Muscle of back (tissue), 11 donors: ENCODE data around the gene RIOK3. TPM values are rescaled to one million over a fixed set of nuclear protein-coding genes. Genes with fewer than 3 reads are reported as not detected.
"Not testable (repeated sequence)": the region's sequence is repeated elsewhere in the genome, so short reads cannot be mapped to it uniquely, and the experiment has no call there.

ENCODE experiments used
- DNase-seq, 3 donors: peaks; one replicate each; pipeline versions ENCODE4 v3.0.0 to v3.0.0-alpha.2; 2013
- polyA plus RNA-seq, 10 donors: library from polyadenylated mRNA; unstranded; fragments of 120-200 nt; gene quantifications; one replicate each; pipeline ENCODE4 v1.2.1, GENCODE V29; 2013; ENCODE audit not compliant: insufficient read length in 10 of 10

RIOK3 gene
- polyA plus RNA-seq, 10 donors = 57.2 to 95.2 (median 72.6) TPM

DNA sequence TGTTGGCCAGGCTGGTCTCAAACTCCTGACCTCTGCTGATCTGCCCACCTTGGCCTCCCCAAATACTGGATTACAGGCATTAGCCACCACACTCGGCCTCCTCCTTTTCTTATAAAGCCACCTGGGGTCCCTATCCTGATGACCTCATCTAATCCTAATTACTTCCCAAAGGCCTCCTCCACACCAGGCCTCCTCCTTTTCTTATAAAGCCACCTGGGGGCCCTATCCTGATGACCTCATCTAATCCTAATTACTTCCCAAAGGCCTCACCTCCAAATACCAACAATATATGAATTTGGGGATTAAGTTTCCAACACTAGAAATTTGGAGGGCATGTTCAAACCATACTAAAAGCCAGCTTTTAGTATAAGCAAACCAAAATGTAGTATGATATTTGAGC lies 40.6 kb downstream of the RIOK3 start:
- no peak for DNase-seq

DNA sequence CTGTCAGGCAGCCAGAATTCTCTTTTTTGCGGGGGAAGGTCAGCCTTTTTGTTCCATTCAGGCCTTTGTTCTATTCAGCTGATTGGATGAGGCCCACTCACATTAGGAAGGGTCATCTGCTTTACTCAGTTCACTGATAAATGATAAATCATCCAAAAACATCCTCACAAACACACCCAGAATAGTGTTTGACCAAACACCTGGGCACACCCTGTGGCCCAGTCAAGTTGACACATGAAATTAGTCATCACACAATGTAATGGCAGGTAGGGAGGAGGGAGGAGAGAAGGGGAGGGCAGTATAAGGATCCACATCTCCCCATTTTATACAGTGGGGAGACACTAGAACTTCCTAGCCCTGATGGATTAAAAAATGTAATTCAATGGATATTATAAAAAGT lies 41.9 kb downstream of the RIOK3 start:
- no peak for DNase-seq

DNA sequence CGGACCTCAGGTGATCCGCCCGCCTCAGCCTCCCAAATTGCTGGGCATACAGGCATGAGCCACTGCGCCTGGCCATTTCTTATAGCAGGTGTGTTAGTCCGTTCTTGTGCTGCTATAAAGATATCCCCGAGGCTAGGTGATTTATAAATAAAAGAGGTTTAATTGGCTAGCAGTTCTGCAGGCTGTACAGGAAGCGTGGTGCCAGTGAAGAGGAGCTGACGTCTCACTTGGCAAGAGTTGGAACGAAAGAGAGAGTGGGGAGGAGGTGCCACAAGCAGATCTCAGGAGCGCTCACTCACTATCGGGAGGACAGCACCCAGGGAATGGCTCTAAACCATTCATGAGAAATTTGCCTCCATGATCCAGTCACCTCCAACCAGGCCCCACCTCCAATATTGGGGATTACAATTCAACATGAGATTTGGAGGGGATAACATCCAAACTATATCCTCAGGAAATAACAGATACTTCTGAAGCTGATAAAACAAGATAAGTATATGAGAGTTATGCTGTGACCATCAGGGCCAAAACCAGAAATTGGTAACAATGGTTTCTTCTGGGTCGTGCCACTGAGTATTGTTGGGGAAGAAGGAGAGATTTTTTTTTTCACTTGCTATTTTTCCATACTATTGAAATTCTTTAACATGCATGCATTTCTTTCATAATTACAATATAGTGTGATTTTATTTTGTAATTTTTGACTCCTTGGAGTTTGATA lies 42.8 kb downstream of the RIOK3 start:
- no peak for DNase-seq

DNA sequence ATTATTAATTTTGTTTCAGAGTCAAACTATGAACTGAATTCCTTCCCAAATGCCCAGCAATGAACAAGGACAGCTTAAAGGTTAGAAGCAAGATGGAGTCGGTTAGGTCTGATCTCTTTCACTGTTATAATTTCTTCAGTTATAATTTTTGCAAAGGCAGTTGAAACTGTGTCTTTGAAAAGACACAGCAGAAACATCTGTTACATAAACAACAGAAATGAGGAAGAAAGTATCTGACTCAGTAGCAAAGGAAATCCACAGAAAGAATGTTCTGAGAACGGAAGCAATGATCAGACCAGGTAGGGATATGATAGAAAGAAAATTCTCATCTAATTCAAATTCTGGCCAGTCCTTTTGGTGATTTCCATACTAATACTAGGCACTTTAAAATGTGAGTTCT lies 45.0 kb downstream of the RIOK3 start:
- no peak for DNase-seq

DNA sequence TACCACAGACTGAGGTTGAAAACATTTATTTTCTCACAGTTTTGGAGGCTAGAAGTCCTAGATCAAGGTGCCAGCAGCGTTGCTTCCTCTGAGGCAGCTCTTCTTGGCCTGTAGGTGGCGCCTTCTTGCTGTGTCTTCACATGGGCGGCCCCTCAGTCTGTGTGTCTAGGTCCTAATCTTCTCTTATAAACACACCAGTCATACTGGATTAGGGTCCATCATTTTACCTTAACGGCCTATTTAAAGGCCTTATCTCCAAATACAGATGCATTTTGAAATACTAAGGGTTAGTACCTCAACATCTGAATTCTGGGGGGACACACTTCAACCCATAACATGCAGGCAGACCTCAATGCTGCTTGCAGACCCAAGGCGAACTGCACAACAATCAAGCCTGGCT lies 45.8 kb downstream of the RIOK3 start:
- peak; percentile 29 to 61 (median 47) for DNase-seq

DNA sequence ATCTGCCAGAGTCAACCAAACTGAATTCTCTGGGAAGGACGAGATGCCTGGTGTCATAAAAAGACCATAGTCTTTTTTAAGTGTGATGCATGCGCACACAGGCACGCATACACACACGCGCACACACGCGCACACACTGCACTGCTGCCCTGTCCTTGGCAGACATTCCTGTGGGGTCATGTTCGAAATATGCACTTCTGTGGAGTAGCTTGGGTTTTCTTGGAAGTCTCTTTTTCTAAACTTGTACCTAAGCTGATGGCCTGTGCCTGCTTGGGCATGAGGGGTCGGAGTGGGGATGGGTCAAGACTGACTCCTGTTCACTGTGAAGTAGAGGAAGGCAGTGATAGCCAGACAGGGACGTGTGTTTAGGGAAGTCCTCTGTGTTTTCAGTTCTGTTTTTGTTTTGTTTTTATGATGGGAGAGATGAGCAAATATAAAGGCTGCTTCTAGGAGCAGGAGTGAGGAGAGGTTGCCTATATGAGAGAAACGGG lies 46.2 kb downstream of the RIOK3 start:
- no peak for DNase-seq

DNA sequence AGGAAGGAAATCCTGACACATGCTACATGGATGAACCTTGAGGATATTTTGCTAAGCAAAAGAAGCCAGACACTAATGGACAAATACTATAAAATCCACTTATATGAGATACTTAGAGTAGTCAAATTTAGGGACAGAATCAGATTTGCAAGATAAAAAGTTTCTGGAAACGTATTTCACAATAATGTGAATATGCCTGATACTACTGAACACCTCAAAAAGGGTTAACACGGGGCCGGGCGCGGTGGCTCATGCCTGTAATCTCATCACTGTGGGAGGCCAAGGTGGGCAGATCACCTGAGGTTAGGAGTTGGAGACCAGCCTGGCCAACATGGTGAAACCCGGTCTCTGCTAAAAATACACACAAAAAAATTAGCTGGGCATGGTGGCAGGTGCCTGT lies 48.5 kb downstream of the RIOK3 start:
- DNase-seq = no peak

DNA sequence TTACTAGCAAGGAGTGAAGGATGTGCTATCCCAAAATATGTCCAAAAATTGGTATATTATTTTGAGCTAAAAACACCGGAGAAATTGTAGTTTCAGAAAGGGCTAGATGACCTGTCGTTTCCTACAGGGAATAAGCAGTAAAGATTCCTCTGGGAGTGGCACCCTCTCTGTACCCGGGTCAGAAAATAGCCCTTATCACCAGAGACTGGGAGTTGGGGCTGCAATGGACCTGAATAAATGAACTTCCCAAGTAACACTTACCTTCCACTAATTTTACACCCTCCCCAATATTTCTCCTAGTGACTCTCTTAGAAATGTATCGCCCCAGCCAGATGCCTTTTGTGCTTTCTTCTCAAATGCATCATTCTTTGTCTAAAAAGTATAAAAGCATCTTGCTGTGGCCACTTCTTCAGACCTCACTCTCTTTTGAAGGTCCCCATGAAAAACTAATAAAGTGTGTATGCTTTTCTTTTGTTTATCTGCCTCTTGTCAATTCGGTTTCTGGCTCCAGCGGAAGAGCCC lies 49.5 kb downstream of the RIOK3 start:
- DNase-seq = no peak

DNA sequence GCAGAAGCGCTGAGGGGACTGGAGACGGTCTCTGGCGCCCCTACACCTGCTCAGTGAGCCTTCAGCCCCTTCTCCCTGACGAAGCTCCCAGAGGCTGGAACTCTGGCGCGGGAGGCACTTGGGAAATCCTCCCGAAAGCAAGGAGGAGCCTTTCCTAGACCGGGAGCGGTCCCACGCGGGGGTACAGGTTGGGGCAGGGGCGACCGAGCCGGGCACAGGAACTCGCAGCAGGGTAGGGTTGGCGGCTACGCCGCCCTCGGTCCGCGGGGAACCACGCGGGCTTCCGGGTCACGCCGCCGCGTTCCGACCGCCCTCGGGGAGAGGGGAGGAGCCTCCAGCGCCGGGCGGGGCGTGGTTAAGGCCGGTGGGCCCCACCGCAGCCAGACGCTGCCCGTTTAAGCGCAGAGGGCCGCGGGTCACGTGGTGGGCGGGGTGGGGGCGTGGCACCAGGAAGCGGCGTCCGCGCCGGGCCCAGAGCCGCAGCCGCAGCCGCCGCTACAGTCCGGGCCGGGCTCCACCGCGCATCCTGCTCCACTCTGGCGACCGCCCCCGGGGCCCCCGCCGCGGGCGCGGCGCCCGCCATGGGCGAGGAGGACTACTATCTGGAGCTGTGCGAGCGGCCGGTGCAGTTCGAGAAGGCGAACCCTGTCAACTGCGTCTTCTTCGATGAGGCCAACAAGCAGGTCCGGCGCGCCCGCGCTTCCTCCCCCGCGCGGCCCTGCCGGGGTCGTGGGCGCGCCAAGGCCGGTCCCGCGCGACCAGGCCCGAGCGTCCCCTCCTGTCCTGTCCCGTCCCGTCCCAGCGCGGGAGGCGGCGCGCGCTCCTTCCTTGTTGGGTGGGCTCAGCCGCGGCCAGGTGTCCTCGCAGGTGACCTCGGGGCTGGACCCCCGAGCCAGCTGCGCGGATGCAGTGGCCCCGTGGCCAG lies 50.2 kb downstream of the RIOK3 start, which contains the start of gene RMC1:
Gene RMC1, plus strand, starts transcription at position 474 of the 925 bp plus-strand sequence. Its CDS starts 108 bp downstream, at position 582.
- DNase-seq = peak; percentile 92 to 98 (median 97)

DNA sequence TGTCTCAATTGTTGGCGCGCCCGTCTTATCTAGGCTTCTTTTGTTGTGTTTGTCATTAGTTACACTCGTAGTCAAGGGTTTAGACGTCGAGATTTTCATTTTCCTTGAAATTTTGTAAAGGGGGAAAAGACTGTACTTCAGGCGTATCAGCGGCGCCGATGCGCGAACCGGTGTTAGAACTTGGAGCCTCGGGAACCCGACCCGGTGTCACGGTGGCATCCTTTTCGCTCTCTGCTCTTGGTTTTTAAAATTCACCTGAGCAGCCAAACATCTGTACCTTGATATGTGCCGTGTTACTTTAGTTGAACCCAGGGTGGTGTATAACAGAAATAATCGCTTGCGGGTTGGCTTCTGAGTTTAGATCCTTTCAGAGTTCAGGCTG lies 50.9 kb downstream of the RIOK3 start:
- no peak for DNase-seq

DNA sequence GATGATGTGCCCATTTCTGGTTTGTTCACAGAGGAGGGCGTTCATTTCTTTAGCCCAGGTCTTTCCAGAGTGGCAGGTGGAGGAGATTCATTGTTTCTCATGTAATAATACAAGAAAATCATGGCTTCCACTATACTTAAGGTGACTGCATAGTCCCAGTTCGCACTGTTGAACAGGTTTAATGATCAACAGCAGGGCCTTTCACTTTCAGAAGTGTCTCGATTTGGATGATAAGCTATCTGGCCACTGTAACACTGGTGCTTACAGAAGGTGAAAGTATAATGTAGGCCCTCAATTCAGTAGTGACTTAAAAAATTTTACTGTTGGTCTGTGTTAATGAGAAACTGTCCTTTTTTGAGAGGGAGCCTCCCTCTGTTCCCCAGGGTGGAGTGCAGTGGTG lies 51.6 kb downstream of the RIOK3 start:
- DNase-seq = no peak

DNA sequence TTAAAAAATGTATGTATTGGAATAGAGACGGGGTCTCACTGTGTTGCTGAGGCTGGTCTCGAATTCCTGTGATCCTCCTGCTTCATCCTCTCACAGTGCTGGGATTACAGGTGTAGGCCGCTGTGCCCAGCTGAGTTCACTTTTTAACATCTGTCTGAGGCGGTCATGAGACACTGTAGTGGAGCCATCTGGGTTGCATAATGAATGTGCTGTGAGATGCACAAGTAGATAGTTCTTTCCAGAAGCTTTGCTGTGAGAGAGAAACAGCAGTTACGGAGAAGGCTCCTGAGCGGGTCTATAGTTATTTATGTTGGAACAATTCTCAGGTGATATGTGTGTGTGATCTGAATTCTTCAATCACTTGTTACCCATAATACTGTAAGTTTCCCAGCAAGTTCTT lies 53.3 kb downstream of the RIOK3 start:
- no peak for DNase-seq

DNA sequence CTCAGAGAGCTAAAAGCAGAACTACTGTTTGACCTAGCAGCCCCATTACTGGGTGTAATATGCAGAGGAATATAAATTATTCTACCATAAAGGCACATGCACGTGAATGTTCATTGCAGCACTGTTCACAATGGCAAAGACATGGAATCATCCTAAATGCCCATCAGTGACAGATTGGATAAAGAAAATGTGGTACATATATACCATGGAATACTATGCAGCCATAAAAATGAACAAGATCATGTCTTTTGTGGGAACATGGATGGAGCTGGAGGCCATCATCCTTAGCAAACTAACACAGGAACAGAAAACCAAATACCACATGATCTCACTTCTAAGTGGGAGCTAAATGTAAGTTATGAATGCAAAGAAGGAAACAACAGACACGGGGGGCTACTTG lies 57.8 kb downstream of the RIOK3 start:
- DNase-seq = not testable (repeated sequence)

DNA sequence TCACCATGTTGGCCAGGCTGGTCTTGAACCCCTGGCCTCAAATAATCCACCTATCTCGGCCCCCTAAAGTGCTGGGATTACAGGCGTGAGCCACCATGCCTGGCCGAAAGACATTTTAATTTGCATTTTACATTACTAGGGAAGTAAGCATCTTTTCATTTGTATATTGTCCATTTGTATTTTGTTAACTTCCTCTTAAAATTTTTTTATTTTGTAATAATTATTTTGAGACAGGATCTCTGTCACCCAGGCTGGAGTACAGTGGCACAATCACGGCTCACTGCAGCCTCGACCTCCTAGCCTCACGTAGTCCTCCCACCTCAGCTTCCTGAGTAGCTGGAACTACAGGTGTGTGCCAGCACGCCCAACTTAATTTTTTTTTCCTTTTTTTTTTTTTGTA lies 59.1 kb downstream of the RIOK3 start:
- DNase-seq = not testable (repeated sequence)

DNA sequence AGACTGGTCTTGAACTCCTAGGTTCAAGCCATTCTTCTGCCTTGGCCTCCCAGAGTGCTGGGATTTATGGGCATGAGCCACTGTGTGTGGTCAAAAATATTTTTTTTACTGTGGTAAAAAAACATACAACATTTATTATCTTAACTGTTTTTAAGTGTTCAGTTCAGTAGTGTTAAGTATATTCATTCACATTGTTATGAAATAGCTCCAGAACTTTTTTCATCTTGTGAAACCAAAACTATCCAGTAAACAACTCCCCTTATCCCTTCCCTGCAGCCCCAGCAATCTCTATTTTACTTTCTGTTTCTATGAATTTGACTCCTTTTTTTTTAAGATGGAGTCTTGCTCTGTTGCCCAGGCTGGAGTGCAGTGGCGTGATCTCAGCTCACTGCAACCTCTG lies 59.6 kb downstream of the RIOK3 start:
- DNase-seq = no peak

DNA sequence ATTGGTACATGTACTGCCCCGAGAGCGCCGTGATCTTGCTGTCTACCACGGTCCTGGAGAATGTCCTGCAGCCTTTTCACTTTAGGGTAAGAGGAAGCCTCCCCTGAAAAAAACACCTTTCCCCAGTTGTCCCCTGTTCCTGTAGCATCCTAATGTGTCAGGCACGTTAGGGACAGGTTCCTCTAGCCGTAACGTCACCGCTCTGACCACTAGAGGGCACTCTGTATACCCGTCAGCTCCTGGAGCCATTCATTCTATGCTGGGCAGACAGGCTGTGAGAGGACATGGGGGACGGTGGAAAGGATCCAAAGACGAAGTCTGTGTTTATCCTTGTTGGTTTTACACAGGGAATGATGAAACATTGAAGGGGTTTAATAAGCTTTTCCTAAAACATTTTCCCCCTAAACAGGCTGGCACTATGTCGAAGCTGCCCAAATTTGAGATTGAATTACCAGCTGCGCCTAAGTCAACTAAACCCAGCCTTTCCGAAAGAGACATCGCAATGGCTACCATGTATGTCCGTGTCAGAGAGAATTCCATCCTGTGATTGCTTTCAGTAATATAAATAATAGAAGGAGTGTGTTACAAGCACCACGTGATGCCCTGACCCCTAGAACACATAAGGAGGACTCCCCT lies 62.9 kb downstream of the RIOK3 start:
- DNase-seq = peak; percentile 72 to 83 (median 76)

DNA sequence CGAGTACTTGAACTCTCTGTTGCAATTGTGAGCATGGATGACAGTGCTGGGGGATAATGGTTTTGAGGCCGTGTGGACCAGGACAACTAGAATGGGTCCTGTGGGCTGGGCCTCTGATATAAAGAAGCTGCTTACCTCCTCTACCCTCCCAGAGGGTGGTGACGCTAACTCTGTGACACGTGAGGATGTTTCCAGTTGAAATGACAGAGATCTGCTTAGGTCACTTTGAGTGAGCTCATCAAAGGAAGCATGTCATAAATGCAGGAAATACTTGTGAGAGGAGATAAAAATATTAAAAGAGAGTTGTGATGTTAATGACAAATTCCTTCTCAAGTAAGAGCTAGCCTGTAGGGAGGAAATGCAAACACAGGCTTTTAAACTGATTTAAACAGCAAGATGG lies 66.6 kb downstream of the RIOK3 start:
- DNase-seq = no peak

DNA sequence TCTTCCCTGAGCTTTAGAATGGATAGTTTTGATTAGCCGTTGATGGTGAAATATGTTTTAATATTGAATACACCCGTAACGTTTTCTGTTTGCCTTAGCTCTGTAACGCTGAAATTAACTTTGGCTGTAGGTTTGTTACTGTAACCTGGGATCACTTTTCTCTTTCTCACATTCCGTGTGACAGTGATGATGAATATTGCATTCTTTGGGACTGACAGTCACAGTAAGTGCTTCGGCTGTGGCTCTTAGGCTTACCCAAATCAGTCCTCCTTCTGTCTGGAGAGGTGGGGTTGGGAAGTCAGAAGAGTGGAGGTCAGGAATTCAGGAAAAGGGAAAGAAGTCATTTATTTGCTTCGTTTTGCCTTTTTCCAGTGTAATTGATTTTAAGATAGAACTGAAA lies 68.2 kb downstream of the RIOK3 start:
- DNase-seq = no peak

DNA sequence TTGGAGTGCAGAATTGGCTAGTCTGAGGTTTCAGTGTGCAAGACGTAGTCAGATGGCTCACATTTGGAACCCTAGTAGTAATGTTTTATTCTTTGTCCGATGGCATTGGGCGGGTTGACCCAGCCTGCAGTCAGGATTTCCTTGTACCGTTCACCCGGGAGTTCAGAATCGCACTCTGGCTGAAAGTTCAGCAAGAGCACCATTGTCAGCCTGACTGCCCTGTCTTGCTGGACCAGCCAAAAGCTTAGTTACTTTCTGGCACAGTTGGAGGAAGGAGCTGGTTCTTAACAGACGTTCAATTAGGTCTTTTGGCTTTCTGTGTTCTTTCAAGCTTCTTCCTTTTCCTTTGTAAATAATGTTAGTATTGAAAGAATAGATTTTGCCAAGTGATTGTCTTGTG lies 68.8 kb downstream of the RIOK3 start:
- DNase-seq = no peak

DNA sequence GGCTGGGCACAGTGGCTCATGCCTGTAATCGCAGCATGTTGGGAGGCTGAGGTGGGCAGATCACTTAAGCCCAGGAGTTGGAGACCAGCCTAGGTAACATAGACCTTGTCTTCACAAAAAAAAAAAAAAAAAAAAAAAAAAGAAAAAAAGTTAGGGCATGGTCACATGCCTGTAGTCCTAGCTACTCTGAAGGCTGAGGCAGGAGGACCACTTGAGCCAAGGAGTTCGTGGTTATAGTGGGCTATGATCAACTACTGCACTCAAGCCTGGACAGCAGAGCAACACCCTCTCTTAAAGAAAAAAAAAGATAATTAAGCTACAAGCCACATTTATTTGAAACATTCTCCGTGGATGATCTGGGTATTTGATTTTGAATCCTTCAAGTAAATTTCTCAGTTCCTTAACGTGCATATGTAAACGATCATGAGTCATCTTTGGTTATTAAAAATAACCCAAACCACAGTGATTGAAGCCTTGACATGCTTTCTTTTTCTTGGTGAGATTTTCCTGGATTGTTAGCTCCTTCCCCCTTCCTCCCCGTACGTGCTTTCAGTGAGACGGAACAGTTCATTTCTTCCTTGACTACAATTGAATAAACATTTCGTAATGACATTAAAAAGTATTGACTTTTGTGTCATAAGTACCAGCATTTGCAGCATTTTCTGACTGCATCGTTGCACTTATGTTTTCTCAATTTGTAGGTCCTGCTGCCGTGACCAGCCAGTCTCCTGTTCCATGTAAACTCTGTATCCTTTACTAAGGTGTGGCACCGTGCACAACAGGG lies 70.5 kb downstream of the RIOK3 start:
- DNase-seq = peak in 1 of 3 donors; percentile 60

DNA sequence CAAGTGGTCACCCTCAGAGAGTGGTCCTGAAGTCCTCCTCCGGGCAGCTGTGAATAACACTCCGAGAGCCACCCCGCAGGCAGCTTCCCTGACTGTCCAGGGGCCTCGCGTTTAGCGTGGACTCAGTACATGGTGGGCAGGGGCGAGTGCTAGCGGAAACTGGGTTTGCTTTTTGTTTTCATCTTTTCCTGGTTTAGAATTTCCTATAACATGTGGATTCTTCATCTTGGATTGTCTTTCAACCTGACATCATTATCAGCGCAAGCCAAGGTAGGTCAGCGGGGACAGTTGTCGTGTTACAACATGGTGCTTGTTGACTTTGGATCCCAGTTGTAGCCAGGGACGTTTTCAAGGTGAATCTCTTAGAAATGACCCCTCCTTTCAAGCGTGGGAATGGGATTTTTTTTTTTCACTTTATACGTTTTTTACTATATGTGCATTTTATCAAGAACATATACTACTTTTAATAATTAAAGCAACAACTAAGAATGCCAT lies 71.2 kb downstream of the RIOK3 start:
- DNase-seq = no peak
